Type B pancreatic cell (in vitro differentiated cells): ENCODE results near the gene TOGARAM2. TPM values are rescaled to one million over a fixed set of nuclear protein-coding genes. Genes with fewer than 3 reads are reported as not detected.

Source experiments
- DNase-seq: peaks from one replicate; pipeline ENCODE4 v3.0.0; 2021; ENCODE audit warnings: mixed read lengths; ENCODE audit not compliant: unreplicated experiment; ENCODE audit errors: extremely low spot score
- H3K27ac Mint-ChIP-seq: 2 replicates; pipeline ENCODE4 v1.8.0; 2021; ENCODE audit warnings: mild to moderate bottlenecking, mixed read lengths
- H3K27me3 Mint-ChIP-seq: 2 replicates; pipeline ENCODE4 v1.8.0; 2021; ENCODE audit warnings: mixed read lengths
- H3K36me3 Mint-ChIP-seq: 2 replicates; pipeline ENCODE4 v1.8.0; 2021; ENCODE audit warnings: mixed read lengths
- H3K4me1 Mint-ChIP-seq: one replicate; pipeline ENCODE4 v1.8.0; 2021; ENCODE audit warnings: mixed read lengths; ENCODE audit not compliant: unreplicated experiment
- H3K4me3 Mint-ChIP-seq: 2 replicates; pipeline ENCODE4 v1.8.0; 2021; ENCODE audit warnings: mild to moderate bottlenecking, mixed read lengths
- H3K9me3 Mint-ChIP-seq: 2 replicates; pipeline ENCODE4 v1.8.0; 2021; ENCODE audit warnings: mixed read lengths
- CTCF ChIP-seq: fragments of 200-600 bp; sonication (generic); conservative IDR thresholded peaks from 2 replicates; pipeline ENCODE4 v1.5.0; 2021; ENCODE audit warnings: antibody characterized with exemption, mild to moderate bottlenecking
- total RNA-seq: library from RNA; stranded (reverse); gene quantifications from 2 replicates; pipeline ENCODE4 v1.2.1, GENCODE V29; 2021; ENCODE audit warnings: low replicate concordance

The TOGARAM2 gene
- total RNA-seq, 1 donor from 2014 or later = 1.6 TPM

GRCh38 chr2:29096969-29097368, 115.9 kb downstream of the TOGARAM2 start:
- Mint-ChIP-seq H3K9me3 (no peaks in the 10 kb centered on the region), H3K4me3 (no peak overlapping the region), H3K27me3 (no peaks in the 10 kb centered on the region), H3K4me1 (peaks cover 11% of the 10 kb centered on the region), H3K36me3 (no peaks in the 10 kb centered on the region), H3K27ac (no peak overlapping the region)
- no peak for DNase-seq
- no peak for TF ChIP-seq CTCF

- no peak overlapping the region for H3K27ac Mint-ChIP-seq
- no peaks in the 10 kb centered on the region for H3K36me3 Mint-ChIP-seq
- no peaks in the 10 kb centered on the region for H3K9me3 Mint-ChIP-seq
- H3K27me3 Mint-ChIP-seq = no peaks in the 10 kb centered on the region
- peak; percentile 37 for TF ChIP-seq CTCF
- DNase-seq = no peak
- peaks cover 11% of the 10 kb centered on the region for H3K4me1 Mint-ChIP-seq
- no peak overlapping the region for H3K4me3 Mint-ChIP-seq
Measured at GRCh38 chr2:29097569-29097968, 116.5 kb downstream of the TOGARAM2 start.

GRCh38 chr2:29100564-29100963, 119.5 kb downstream of the TOGARAM2 start:
- no peak for TF ChIP-seq CTCF
- no peaks in the 10 kb centered on the region for H3K27me3 Mint-ChIP-seq
- no peak overlapping the region for H3K4me3 Mint-ChIP-seq
- no peak overlapping the region for H3K27ac Mint-ChIP-seq
- H3K36me3 Mint-ChIP-seq = no peaks in the 10 kb centered on the region
- H3K4me1 Mint-ChIP-seq = peaks cover 11% of the 10 kb centered on the region
- no peaks in the 10 kb centered on the region for H3K9me3 Mint-ChIP-seq
- no peak for DNase-seq

Other genes with a start within 250 kb of the TOGARAM2 start
- 222 and 227 TPM in 2 replicates for gene PPP1CB, start 229.5 kb upstream of the TOGARAM2 start, total RNA-seq
- gene SPDYA, start 170.5 kb upstream of the TOGARAM2 start, total RNA-seq = 1.3 and 1.7 TPM in 2 replicates
- gene TRMT61B, start 111.0 kb upstream of the TOGARAM2 start, total RNA-seq = 16.6 and 20.7 TPM in 2 replicates
- gene WDR43, start 86.6 kb upstream of the TOGARAM2 start, total RNA-seq = 57.0 and 66.9 TPM in 2 replicates
- gene PCARE, start 93.2 kb downstream of the TOGARAM2 start, total RNA-seq = not detected in 2 replicates
- gene CLIP4, start 134.1 kb downstream of the TOGARAM2 start, total RNA-seq = 12.1 and 14.7 TPM in 2 replicates